A549 (cell line): Measurements from ENCODE around the gene IQSEC2.

Source experiments
- BHLHE40 ChIP-seq: IDR thresholded peaks from 2 replicates; pipeline ENCODE4 v1.6.1; 2012; ENCODE audit warnings: low read depth, low read length, inconsistent platforms
- CHD2 ChIP-seq: fragments of 150-350 bp; IDR thresholded peaks from 2 replicates; pipeline ENCODE4 v1.6.1; 2014; ENCODE audit warnings: low read length; ENCODE audit not compliant: partially characterized antibody
- CHD4 ChIP-seq: fragments of 200-600 bp; sonication (generic); IDR thresholded peaks from 2 replicates; pipeline ENCODE4 v1.6.1; 2016; ENCODE audit warnings: antibody characterized with exemption, mild to moderate bottlenecking, borderline replicate concordance
- HDAC2 ChIP-seq: fragments of 200-600 bp; sonication (generic); IDR thresholded peaks from 2 replicates; pipeline ENCODE4 v1.6.1; 2016
- KDM1A ChIP-seq: fragments of 200-600 bp; sonication (generic); IDR thresholded peaks from 2 replicates; pipeline ENCODE4 v1.6.1; 2016; ENCODE audit warnings: low read depth, mild to moderate bottlenecking
- MYC ChIP-seq: IDR thresholded peaks from 2 replicates; pipeline ENCODE4 v1.6.1; 2012; ENCODE audit warnings: mild to moderate bottlenecking, inconsistent platforms, low read length, improper control_type of control experiment, borderline replicate concordance
- POLR2A ChIP-seq: IDR thresholded peaks from 2 replicates; pipeline ENCODE4 v1.6.1; 2012; ENCODE audit warnings: mild to moderate bottlenecking, low read length
- RNF2 ChIP-seq: fragments of 200-600 bp; sonication (generic); IDR thresholded peaks from 2 replicates; pipeline ENCODE4 v1.6.1; 2016; ENCODE audit warnings: low read depth, mild to moderate bottlenecking, antibody characterized with exemption, moderate library complexity, borderline replicate concordance
- TFCP2L1 ChIP-seq: fragments of 250-450 bp; sonication (Bioruptor Pico); IDR thresholded peaks from 2 replicates; pipeline ENCODE4 v1.5.0; 2021; ENCODE audit warnings: mild to moderate bottlenecking
- ZNF302 ChIP-seq: fragments of 250-450 bp; sonication (Bioruptor Pico); IDR thresholded peaks from 2 replicates; pipeline ENCODE4 v1.9.0; 2021; ENCODE audit warnings: inconsistent platforms, mild to moderate bottlenecking, moderate library complexity
- TF ChIP-seq, protein P1 (sequence below): fragments of >200 bp; sonication (Bioruptor Twin); formaldehyde crosslinking; IDR thresholded peaks from 3 replicates; pipeline ENCODE4 v1.5.1; 2016
- TF ChIP-seq, protein P2 (sequence below): IDR thresholded peaks from 2 replicates; pipeline ENCODE4 v1.6.1; 2012
- TF ChIP-seq, protein P3 (sequence below): fragments of 200-600 bp; sonication (generic); IDR thresholded peaks from 2 replicates; pipeline ENCODE4 v1.6.1; 2016; ENCODE audit warnings: antibody characterized with exemption, mild to moderate bottlenecking, moderate library complexity

DNA sequence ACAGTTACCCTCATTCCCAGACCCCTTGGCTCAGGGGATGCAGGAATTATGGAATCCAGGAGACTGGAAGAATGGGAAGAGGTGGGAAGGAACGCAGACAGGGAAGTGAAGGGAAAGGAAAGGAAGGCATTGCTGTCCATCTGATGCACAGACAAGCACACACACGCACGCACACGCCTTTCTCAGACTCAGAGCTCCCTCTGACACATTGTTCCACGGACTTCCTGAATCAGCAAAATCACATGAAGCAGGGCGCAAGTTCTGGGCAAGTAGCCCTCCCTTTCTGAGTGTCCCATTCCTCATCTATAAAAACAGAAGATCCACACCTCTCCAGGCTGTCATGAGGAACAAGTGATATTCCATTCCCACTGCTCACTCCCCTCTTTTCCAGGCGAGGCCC lies 13.2 kb downstream of the IQSEC2 start:
- TF ChIP-seq, protein P1, sequence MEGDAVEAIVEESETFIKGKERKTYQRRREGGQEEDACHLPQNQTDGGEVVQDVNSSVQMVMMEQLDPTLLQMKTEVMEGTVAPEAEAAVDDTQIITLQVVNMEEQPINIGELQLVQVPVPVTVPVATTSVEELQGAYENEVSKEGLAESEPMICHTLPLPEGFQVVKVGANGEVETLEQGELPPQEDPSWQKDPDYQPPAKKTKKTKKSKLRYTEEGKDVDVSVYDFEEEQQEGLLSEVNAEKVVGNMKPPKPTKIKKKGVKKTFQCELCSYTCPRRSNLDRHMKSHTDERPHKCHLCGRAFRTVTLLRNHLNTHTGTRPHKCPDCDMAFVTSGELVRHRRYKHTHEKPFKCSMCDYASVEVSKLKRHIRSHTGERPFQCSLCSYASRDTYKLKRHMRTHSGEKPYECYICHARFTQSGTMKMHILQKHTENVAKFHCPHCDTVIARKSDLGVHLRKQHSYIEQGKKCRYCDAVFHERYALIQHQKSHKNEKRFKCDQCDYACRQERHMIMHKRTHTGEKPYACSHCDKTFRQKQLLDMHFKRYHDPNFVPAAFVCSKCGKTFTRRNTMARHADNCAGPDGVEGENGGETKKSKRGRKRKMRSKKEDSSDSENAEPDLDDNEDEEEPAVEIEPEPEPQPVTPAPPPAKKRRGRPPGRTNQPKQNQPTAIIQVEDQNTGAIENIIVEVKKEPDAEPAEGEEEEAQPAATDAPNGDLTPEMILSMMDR: no peak
- no peak for TF ChIP-seq RNF2
- TF ChIP-seq, protein P2, sequence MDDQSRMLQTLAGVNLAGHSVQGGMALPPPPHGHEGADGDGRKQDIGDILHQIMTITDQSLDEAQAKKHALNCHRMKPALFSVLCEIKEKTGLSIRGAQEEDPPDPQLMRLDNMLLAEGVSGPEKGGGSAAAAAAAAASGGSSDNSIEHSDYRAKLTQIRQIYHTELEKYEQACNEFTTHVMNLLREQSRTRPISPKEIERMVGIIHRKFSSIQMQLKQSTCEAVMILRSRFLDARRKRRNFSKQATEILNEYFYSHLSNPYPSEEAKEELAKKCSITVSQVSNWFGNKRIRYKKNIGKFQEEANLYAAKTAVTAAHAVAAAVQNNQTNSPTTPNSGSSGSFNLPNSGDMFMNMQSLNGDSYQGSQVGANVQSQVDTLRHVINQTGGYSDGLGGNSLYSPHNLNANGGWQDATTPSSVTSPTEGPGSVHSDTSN: no peak
- no peak for TF ChIP-seq POLR2A
- no peak for TF ChIP-seq BHLHE40
- no peak for TF ChIP-seq ZNF302 (CRISPR knock-in tag)
- no peak for TF ChIP-seq HDAC2
- TF ChIP-seq, protein P3, sequence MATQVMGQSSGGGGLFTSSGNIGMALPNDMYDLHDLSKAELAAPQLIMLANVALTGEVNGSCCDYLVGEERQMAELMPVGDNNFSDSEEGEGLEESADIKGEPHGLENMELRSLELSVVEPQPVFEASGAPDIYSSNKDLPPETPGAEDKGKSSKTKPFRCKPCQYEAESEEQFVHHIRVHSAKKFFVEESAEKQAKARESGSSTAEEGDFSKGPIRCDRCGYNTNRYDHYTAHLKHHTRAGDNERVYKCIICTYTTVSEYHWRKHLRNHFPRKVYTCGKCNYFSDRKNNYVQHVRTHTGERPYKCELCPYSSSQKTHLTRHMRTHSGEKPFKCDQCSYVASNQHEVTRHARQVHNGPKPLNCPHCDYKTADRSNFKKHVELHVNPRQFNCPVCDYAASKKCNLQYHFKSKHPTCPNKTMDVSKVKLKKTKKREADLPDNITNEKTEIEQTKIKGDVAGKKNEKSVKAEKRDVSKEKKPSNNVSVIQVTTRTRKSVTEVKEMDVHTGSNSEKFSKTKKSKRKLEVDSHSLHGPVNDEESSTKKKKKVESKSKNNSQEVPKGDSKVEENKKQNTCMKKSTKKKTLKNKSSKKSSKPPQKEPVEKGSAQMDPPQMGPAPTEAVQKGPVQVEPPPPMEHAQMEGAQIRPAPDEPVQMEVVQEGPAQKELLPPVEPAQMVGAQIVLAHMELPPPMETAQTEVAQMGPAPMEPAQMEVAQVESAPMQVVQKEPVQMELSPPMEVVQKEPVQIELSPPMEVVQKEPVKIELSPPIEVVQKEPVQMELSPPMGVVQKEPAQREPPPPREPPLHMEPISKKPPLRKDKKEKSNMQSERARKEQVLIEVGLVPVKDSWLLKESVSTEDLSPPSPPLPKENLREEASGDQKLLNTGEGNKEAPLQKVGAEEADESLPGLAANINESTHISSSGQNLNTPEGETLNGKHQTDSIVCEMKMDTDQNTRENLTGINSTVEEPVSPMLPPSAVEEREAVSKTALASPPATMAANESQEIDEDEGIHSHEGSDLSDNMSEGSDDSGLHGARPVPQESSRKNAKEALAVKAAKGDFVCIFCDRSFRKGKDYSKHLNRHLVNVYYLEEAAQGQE: no peak
- TF ChIP-seq TFCP2L1 (CRISPR knock-in tag): no peak
- no peak for TF ChIP-seq CHD2
- TF ChIP-seq KDM1A: no peak
- no peak for TF ChIP-seq MYC
- TF ChIP-seq CHD4: no peak
